AG09309 (cell line): Measurements from ENCODE around the gene ADAMTS15.
A peak's percentile ranks its signal among the peaks of the same experiment; 100 is the strongest.
"Not testable (repeated sequence)": the region's sequence is repeated elsewhere in the genome, so short reads cannot be mapped to it uniquely, and the experiment has no call there.

ENCODE experiments used
- DNase-seq: peaks from one replicate; pipeline ENCODE4 v3.0.0-alpha.2; 2010; ENCODE audit warnings: low read depth
- H3K4me3 ChIP-seq: 2 replicates; pipeline ENCODE4 v1.5.1; 2011; ENCODE audit warnings: mild to moderate bottlenecking, low read depth, low read length, moderate library complexity; ENCODE audit not compliant: control insufficient read depth
- TF ChIP-seq, protein P1 (sequence below): IDR thresholded peaks from 2 replicates; pipeline ENCODE4 v1.5.1; 2011; ENCODE audit warnings: mild to moderate bottlenecking, low read depth, low read length, inconsistent platforms; ENCODE audit not compliant: insufficient read depth, control insufficient read depth; ENCODE audit errors: missing control alignments

Gene ADAMTS15

GRCh38 chr11:130431801-130432200 is 16.6 kb upstream of the ADAMTS15 start:
- no peak overlapping the region for H3K4me3 ChIP-seq
- TF ChIP-seq, protein P1, sequence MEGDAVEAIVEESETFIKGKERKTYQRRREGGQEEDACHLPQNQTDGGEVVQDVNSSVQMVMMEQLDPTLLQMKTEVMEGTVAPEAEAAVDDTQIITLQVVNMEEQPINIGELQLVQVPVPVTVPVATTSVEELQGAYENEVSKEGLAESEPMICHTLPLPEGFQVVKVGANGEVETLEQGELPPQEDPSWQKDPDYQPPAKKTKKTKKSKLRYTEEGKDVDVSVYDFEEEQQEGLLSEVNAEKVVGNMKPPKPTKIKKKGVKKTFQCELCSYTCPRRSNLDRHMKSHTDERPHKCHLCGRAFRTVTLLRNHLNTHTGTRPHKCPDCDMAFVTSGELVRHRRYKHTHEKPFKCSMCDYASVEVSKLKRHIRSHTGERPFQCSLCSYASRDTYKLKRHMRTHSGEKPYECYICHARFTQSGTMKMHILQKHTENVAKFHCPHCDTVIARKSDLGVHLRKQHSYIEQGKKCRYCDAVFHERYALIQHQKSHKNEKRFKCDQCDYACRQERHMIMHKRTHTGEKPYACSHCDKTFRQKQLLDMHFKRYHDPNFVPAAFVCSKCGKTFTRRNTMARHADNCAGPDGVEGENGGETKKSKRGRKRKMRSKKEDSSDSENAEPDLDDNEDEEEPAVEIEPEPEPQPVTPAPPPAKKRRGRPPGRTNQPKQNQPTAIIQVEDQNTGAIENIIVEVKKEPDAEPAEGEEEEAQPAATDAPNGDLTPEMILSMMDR, result no peak
- DNase-seq, result no peak

DNA sequence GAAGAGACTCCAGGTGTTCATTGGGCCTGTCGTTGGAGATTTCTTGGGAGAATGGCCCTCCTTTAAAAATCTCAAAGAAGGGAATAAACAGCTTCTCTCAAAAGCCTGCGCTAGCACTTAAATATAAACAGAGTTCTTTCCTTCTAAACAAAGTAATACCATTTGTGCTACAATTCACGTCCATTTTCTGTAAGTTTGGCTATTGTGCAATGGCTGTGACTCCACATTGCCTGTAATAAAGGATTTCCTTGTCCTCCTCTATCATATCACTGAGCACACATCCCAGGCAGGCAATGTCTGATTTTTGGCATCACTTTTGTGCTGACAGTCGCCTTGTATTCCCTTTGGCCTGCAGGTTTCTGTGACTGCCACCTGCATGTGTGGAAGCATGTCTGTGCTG is 15.1 kb upstream of the ADAMTS15 start:
- no peak overlapping the region for H3K4me3 ChIP-seq
- DNase-seq, result no peak
- TF ChIP-seq, protein P1, result no peak

DNA sequence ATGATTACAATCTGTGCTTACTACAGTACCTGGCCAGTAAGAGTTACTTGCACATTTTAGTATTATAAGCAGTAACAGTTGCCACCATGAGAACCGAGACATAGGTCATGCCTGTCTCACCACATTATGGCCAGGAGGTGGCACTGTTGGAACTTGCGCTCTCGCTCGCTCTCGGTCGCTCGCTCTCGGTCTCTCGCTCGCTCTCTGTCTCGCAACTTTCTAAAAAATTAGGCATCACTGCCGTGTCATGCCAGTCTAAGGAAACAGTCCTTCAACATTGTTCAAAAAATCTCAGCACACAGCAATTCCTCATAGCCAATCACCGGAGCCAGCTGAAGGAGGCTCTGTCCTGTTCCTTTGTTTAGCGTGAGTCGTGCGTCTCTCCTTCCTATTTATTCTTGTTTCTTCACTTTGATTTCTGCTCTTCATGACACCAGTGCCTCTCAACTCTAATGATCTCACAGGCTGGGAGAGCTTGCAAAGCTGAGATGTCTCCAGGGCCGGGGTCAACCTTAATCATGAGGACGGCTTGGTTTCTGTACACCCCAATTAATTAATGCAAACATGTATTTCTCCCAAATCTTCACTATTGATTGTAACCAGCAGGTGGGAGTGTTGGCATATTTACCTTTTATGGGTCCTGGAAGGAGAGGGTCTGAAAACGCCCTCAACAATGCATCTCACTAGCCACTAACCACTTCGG is 13.8 kb upstream of the ADAMTS15 start:
- DNase-seq, result no peak
- H3K4me3 ChIP-seq, result peak overlapping the region; percentile 60
- TF ChIP-seq, protein P1, result peak; percentile 87

DNA sequence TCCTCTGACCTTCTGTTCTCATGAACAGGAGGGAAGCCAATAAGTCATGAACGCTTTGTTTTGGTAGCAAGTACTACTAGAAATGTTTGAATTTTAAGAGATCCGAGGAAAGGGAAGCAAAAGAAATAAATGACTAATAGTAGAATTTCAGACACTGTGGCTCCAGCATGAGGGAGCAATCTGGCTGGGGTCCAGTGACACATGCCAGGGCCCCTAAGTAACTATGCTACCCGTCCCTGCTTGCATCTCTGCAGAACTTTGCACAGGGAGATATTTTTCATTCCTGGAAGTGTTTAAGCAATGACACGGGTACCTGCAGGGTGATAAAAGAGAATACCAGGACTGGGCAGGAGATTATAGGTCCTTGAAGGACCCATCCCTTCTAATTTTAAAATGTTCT is 12.8 kb upstream of the ADAMTS15 start:
- no peak overlapping the region for H3K4me3 ChIP-seq
- DNase-seq, result no peak
- TF ChIP-seq, protein P1, result no peak

DNA sequence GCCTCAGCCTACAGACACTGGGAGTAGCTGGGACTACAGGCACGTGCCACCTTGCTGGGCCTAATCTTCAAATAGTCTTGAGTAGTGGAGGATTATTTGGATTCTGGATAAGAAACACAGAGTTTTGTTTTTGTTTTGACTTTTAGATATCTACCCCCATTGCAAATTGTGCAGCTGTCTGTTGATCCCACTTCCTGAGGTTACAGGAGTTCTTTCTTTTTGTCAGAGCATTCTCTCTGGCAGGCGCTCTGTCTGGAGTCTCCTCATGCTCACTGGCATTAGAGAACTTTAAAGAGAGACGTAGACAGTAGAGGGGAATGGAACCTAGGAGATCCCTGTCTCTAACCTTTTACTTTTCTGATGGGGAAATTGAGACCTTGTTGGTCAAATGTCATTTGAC is 12.3 kb upstream of the ADAMTS15 start:
- DNase-seq, result no peak
- TF ChIP-seq, protein P1, result no peak
- no peak overlapping the region for H3K4me3 ChIP-seq

GRCh38 chr11:130437848-130438247 is 10.6 kb upstream of the ADAMTS15 start:
- H3K4me3 ChIP-seq, result no peak overlapping the region
- no peak for DNase-seq
- TF ChIP-seq, protein P1, result no peak

DNA sequence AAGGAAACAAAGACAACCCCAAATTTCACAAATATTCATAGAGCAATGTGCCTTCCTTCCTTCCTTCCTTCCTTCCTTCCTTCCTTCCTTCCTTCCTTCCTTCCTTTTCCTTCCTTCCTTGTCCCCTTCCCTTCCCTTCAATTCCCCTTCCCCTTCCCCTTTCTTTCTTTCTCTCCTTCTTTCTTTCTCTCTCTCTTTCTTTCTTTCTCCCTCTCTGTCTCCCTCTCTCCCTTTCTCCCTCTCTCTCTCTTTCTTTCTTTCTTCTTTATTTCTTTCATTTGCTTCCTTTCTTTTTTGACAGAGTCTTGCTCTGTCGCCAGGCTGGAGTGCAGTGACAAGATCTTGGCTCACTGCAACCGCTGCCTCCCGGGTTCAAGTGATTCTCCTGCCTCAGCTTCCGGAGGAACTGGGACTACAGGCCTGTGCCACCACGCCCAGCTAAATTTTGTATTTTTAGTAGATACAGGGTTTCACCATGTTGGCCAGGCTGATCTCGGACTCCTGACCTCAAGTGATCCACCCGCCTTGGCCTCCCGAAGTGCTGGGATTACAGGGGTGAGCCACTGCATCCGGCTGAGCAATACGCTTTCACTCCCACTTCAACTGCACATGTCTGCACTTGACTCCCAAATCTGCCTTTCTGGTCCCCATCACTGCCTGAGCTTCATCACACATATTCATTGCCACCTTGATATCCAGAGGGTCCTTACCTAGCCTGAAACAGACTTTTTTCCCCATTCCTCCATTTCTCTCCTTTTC is 9.9 kb upstream of the ADAMTS15 start:
- H3K4me3 ChIP-seq, result not testable (repeated sequence)

More for the DNA sequence above, 9.9 kb upstream of the ADAMTS15 start:
- not testable (repeated sequence) for DNase-seq
